Stimulated activated CD4-positive, alpha-beta T cell treated with anti-CD3 and anti-CD28 coated beads, Interleukin-1b, Interleukin-23, amount 100 ng/mL, for 48 hours (primary cell): ENCODE results near the gene IGFL1.
"Not testable (repeated sequence)": the region's sequence is repeated elsewhere in the genome, so short reads cannot be mapped to it uniquely, and the experiment has no call there.

ENCODE experiments used
- DNase-seq: peaks from one replicate; pipeline ENCODE4 v3.0.0-alpha.2; 2020

IGFL1 gene

GRCh38 chr19:46273931-46274330 is 44.4 kb downstream of the IGFL1 start:
- DNase-seq: not testable (repeated sequence)

GRCh38 chr19:46279177-46279576 is 49.6 kb downstream of the IGFL1 start:
- DNase-seq: no peak
